WI38 (cell line): ENCODE results near the gene PACRG.

Experiments
- H3K4me3 ChIP-seq: 2 replicates; pipeline ENCODE4 v1.5.1; 2011; ENCODE audit warnings: low read depth, mild to moderate bottlenecking, control low read depth, low read length
- CTCF ChIP-seq: IDR thresholded peaks from 2 replicates; pipeline ENCODE4 v1.5.1; 2012; ENCODE audit warnings: low read depth, mild to moderate bottlenecking, control low read depth, low read length

PACRG gene

DNA sequence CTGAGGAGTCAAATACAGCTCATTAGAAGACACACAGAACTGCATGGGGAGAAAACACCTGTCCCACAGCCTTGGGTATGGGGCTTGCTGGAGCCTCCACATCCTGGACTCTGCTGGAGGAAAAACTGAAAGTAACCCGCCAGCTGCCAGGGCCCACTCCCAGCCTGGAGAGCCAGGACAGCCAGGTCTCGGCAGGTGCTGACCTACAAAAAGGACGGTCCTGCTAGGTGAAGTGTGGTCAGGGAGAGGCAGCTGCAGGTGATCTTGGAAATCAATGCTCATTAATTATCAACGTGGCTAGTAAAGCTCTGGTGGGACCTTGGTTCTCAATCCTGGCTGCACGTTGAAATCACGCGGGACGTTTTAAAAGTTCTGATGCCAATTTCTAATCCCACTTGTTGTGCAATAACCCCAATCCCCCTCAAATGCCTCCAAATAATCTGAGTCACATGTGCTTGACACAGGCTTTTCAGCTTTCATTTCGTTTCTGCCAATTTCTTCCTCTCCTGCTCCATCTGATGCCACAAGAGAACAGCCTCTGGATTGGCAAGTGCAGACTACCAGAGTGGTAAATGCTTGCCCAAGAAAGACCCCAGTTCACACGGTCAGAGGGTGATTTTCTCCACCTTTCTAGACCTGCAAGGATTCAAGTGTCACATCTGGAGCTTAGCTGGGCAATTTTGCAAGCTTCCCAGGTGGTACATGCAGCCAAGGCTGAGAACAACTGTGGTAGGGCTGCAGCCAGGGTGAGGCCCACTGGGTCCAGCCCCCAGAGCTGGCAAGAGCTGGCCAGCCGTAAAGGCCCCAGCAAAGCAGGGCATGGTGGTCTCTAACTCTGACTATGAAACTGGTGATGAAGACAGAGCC is 434.5 kb downstream of the PACRG start:
- no peak for TF ChIP-seq CTCF
- no peak overlapping the region for H3K4me3 ChIP-seq

- no peak for TF ChIP-seq CTCF
- H3K4me3 ChIP-seq: no peak overlapping the region
Measured at GRCh38 chr6:163162874-163163213, 435.1 kb downstream of the PACRG start.

DNA sequence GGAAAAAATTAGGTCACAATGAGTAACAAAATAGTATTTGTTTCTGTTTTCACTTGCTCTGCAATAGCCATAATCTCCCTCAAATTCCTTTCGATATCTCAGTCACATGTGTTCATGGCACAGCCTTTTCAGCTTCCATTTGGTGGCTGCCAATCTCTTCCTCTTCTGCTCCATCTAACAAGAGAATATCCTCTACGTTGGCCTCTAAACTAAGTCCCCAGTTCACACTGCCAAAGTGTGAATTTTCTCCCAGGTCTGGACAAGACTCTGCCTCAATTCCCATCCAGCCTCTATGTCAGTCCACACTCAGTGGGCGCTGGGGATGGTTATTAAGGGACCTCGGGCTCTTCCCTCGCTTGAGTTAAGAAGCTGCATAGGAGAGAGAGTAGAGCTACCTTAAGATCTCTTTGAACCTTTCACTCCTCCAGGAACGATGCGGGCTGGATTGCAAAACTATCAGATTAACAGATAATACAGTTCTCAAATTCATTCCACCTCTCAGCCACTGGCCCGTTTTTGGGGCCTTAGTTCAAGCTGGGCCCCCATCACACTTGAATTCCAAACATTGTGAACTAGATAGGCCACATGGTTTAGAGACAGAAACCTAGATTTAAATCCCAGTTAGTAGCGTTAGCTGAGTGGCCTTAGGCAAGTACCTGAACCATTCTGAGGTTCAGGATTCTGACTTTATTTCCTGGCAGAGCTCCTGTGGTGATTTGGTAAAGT is 436.6 kb downstream of the PACRG start:
- H3K4me3 ChIP-seq: no peak overlapping the region
- no peak for TF ChIP-seq CTCF

- no peak for TF ChIP-seq CTCF
- no peak overlapping the region for H3K4me3 ChIP-seq
Measured at GRCh38 chr6:163165155-163165910, 437.6 kb downstream of the PACRG start.

DNA sequence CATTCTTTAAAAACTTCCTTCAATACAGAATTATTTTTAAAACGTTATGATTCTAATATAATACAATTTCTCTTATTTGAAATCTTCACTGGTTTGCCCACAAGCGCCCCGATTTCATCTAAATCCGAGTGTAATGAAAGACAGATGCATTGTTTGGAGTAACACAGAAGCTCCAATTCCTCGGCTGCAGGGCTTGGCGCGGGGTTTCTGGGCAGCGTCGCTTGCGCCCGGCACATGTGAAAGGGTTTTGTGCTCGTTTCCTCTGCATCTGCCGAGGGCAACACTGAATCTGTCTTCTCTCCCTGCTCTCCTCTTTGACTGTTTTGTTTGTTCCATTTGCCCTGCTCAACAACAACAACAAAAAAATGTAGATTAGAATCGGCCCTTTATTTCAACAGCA is 438.1 kb downstream of the PACRG start:
- no peak for TF ChIP-seq CTCF
- H3K4me3 ChIP-seq: no peak overlapping the region

GRCh38 chr6:163166507-163166906 is 438.7 kb downstream of the PACRG start:
- no peak for TF ChIP-seq CTCF

More at GRCh38 chr6:163166507-163166906, 438.7 kb downstream of the PACRG start:
- H3K4me3 ChIP-seq: no peak overlapping the region
